Smooth muscle cell (in vitro differentiated cells): ENCODE measurements around the gene PLEKHG1. TPM values are rescaled to one million over a fixed set of nuclear protein-coding genes. Genes with fewer than 3 reads are reported as not detected.

ENCODE experiments used
- DNase-seq: peaks from one replicate; lab custom pipeline; 2025; ENCODE audit not compliant: unreplicated experiment; lab: John Stamatoyannopoulos, UW
- H2AFZ ChIP-seq: fragments of 200-600 bp; sonication (generic); 2 replicates; pipeline ENCODE4 v1.6.0; 2016; ENCODE audit warnings: antibody characterized with exemption, low read depth, mild to moderate bottlenecking
- H3F3A ChIP-seq: fragments of 200-600 bp; sonication (generic); 2 replicates; pipeline ENCODE4 v1.6.0; 2017; ENCODE audit warnings: antibody characterized with exemption, low read depth
- H3K27ac ChIP-seq: fragments of 200-600 bp; sonication (generic); 2 replicates; pipeline ENCODE4 v1.5.1; 2016; ENCODE audit warnings: low read depth, mild to moderate bottlenecking
- H3K27me3 ChIP-seq: fragments of 200-600 bp; sonication (generic); 2 replicates; pipeline ENCODE4 v1.6.1; 2016; ENCODE audit warnings: low read depth, mild to moderate bottlenecking
- H3K36me3 ChIP-seq: fragments of 200-600 bp; sonication (generic); 2 replicates; pipeline ENCODE4 v1.5.1; 2016; ENCODE audit warnings: low read depth
- H3K4me1 ChIP-seq: fragments of 200-600 bp; sonication (generic); 2 replicates; pipeline ENCODE4 v1.5.1; 2016; ENCODE audit warnings: low read depth
- H3K4me2 ChIP-seq: fragments of 200-600 bp; sonication (generic); 2 replicates; pipeline ENCODE4 v1.6.0; 2016; ENCODE audit warnings: mild to moderate bottlenecking
- H3K4me3 ChIP-seq: fragments of 200-600 bp; sonication (generic); 2 replicates; pipeline ENCODE4 v1.5.1; 2016; ENCODE audit warnings: mild to moderate bottlenecking
- H3K79me2 ChIP-seq: fragments of 200-600 bp; sonication (generic); 2 replicates; pipeline ENCODE4 v1.6.0; 2016; ENCODE audit warnings: low read depth, mild to moderate bottlenecking
- H3K9ac ChIP-seq: fragments of 200-600 bp; sonication (generic); 2 replicates; pipeline ENCODE4 v1.6.0; 2016; ENCODE audit warnings: low read depth
- H3K9me3 ChIP-seq: fragments of 200-600 bp; sonication (generic); replicated peaks from 2 replicates; pipeline ENCODE4 v1.5.1; 2016; ENCODE audit warnings: low read depth
- H4K20me1 ChIP-seq: fragments of 200-600 bp; sonication (generic); 2 replicates; pipeline ENCODE4 v1.6.0; 2016; ENCODE audit warnings: low read depth
- CTCF ChIP-seq: fragments of 200-600 bp; sonication (generic); IDR thresholded peaks from 2 replicates; pipeline ENCODE4 v1.5.1; 2017; ENCODE audit warnings: borderline replicate concordance, mild to moderate bottlenecking, antibody characterized with exemption; ENCODE audit not compliant: insufficient read depth, poor library complexity, severe bottlenecking
- WGBS: methylation state at CpG from one replicate; pipeline ENCODE4 v1.1.7; 2016; ENCODE audit warnings: low lambda C conversion rate; 5-methylcytosine and 5-hydroxymethylcytosine counted together
- polyA plus RNA-seq: library from polyadenylated mRNA; unstranded; fragments of >200 nt; fragmentation: Nextera tagmentation; extraction: Ambion mirVana; gene quantifications from 2 replicates; pipeline ENCODE4 v1.2.1, GENCODE V29; 2016
- total RNA-seq: library from RNA; depleted of rRNA; stranded (reverse); fragments of >200 nt; gene quantifications from 2 replicates; pipeline ENCODE4 v1.2.3, GENCODE V29; 2014

PLEKHG1 gene
- total and polyA plus RNA-seq, 2 experiments from 2014 or later, result 1.5 to 13.5 TPM

GRCh38 chr6:150603176-150603575 lies 3.5 kb downstream of the PLEKHG1 start:
- Histone ChIP-seq H3K4me1 (peaks cover 5% of the 10 kb centered on the region), H4K20me1 (peaks cover 15% of the 10 kb centered on the region), H3K4me2 (no peak overlapping the region), H3K9me3 (no peaks in the 10 kb centered on the region), H3F3A (no peaks in the 10 kb centered on the region), H3K27me3 (peaks cover 53% of the 10 kb centered on the region), H3K36me3 (no peaks in the 10 kb centered on the region), H3K9ac (no peak overlapping the region), H2AFZ (no peak overlapping the region), H3K4me3 (no peak overlapping the region), H3K79me2 (no peaks in the 10 kb centered on the region), H3K27ac (no peak overlapping the region)
- no peak for DNase-seq
- WGBS, result 88% methylated on average over 4 of the region's 4 CpGs
- TF ChIP-seq CTCF, result no peak

GRCh38 chr6:150604467-150604866 lies 4.8 kb downstream of the PLEKHG1 start:
- TF ChIP-seq CTCF, result no peak
- H3K9ac ChIP-seq, result no peak overlapping the region

DNA sequence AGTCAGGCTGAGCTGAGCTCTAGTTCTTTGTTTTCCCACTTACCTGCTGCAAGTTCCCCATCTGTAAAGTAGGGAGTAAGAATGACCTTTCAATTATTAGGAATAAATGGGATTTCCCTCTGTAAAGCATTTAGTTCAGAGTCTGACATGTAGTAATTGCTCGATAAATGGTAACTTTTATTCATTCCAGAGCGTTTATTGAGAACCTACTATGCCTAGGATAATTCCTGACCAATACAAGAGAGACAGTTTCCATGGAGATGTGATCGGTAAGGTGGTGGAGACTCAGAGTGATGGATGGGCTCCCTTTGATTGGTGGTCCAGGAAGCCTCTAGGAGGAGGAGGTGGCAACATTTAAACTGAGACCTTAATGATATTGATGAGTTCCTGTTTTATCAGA lies 5.6 kb downstream of the PLEKHG1 start:
- Histone ChIP-seq H3F3A (no peaks in the 10 kb centered on the region), H3K4me2 (no peak overlapping the region), H3K9me3 (no peaks in the 10 kb centered on the region), H3K4me1 (peaks cover 5% of the 10 kb centered on the region), H3K36me3 (no peaks in the 10 kb centered on the region), H3K4me3 (no peak overlapping the region), H3K79me2 (no peaks in the 10 kb centered on the region), H2AFZ (no peak overlapping the region), H4K20me1 (peaks cover 15% of the 10 kb centered on the region), H3K27me3 (peaks cover 55% of the 10 kb centered on the region), H3K9ac (no peak overlapping the region), H3K27ac (no peak overlapping the region)
- WGBS, result 94% methylated on average over 3 of the region's 3 CpGs
- no peak for DNase-seq
- TF ChIP-seq CTCF, result no peak

More at GRCh38 chr6:150604467-150604866, 4.8 kb downstream of the PLEKHG1 start:
- 80% methylated on average over 6 of the region's 6 CpGs for WGBS
- Histone ChIP-seq H3K4me1 (peaks cover 5% of the 10 kb centered on the region), H3K4me3 (no peak overlapping the region), H3K4me2 (no peak overlapping the region), H3K9me3 (no peaks in the 10 kb centered on the region), H3F3A (no peaks in the 10 kb centered on the region), H2AFZ (no peak overlapping the region), H3K79me2 (no peaks in the 10 kb centered on the region), H4K20me1 (peaks cover 15% of the 10 kb centered on the region), H3K27ac (no peak overlapping the region), H3K27me3 (peaks cover 53% of the 10 kb centered on the region), H3K36me3 (no peaks in the 10 kb centered on the region)
- DNase-seq, result no peak

DNA sequence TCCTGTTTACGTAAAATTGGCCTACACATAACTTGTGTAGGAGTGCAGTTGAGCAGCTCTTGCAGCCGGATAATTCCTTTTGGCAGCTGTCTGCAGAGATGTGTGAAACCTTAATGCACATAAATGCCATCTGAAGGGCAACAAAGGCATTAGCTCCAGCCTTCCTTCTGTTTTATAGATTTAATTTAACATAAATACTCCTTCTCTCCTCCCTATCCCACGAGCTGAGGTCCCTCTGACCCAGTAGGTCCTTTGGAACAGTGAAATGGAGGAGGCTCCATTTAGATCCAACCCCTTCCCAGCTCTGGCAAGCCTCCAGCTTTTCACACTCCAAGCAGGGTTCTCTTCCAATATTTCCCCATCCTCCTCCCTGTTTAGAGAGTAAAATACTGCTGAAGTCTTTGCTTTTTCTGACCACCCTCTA lies 6.5 kb downstream of the PLEKHG1 start:
- DNase-seq, result no peak
- H3K27ac ChIP-seq, result no peak overlapping the region
- peaks cover 15% of the 10 kb centered on the region for H4K20me1 ChIP-seq
- H3F3A ChIP-seq, result no peaks in the 10 kb centered on the region
- H3K4me3 ChIP-seq, result no peak overlapping the region
- H3K27me3 ChIP-seq, result peaks cover 55% of the 10 kb centered on the region
- 39% methylated on average over 3 of the region's 3 CpGs for WGBS
- H3K36me3 ChIP-seq, result no peaks in the 10 kb centered on the region
- no peaks in the 10 kb centered on the region for H3K9me3 ChIP-seq
- no peak overlapping the region for H2AFZ ChIP-seq
- H3K4me2 ChIP-seq, result no peak overlapping the region
- peaks cover 2% of the 10 kb centered on the region for H3K4me1 ChIP-seq
- H3K9ac ChIP-seq, result no peak overlapping the region
- no peak for TF ChIP-seq CTCF
- no peaks in the 10 kb centered on the region for H3K79me2 ChIP-seq
